ENCODE results near the gene HPCAL1.
"Not testable (repeated sequence)": the region's sequence is repeated elsewhere in the genome, so short reads cannot be mapped to it uniquely, and the experiment has no call there.

HPCAL1 gene

GRCh38 chr2:10285191-10285555 is 17.5 kb upstream of the HPCAL1 start:
- no peak for DNase-seq

GRCh38 chr2:10285556-10286198 is 17.0 kb upstream of the HPCAL1 start:
- peak; percentile 52 for DNase-seq

GRCh38 chr2:10286216-10287037 is 16.3 kb upstream of the HPCAL1 start:
- DNase-seq = no peak

GRCh38 chr2:10287761-10288160 is 14.9 kb upstream of the HPCAL1 start:
- DNase-seq = no peak

DNA sequence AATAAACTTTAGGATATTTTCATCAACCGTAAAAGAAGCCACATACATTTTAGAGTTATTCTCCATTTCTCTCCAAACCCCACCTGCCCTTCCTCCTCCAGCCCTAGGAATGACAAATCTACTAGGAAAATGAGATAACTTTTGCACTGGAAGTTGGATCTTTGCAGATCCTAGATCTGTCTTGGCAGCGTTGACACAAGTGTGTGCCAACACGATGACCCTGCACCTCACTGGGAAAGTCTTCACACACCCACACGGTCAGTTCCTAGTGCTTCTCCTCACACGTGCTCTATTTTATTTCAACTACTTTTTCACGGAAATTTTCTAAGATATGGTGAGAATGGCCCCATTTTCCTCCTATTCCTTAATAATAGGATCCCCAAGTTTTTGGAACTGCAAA is 14.1 kb upstream of the HPCAL1 start:
- no peak for DNase-seq

GRCh38 chr2:10289352-10289751 is 13.4 kb upstream of the HPCAL1 start:
- DNase-seq = no peak

- DNase-seq = no peak
Observed at GRCh38 chr2:10289891-10290290, 12.8 kb upstream of the HPCAL1 start.

GRCh38 chr2:10291376-10291775 is 11.3 kb upstream of the HPCAL1 start:
- DNase-seq = not testable (repeated sequence)

DNA sequence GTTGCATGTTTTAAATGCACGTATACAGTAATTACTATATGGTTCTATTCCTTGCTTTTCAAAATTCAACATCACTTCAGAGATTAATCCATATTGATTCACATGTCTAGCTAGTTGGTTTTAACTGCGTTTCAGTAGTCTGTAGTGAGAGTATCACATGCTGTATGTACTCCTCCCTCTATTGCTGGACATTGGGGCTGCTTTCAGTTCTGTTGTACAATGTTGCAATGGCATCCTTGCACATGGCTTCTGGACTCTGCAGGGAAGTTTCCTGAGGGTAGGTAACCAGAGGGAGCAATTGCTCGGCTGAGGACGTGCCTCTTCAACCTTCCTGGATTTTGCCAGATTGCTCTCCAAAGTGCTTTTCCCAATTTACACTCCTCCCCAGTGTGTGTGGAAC is 10.7 kb upstream of the HPCAL1 start:
- no peak for DNase-seq

- no peak for DNase-seq
Observed at GRCh38 chr2:10293603-10294002, 9.1 kb upstream of the HPCAL1 start.

- no peak for DNase-seq
Observed at GRCh38 chr2:10294077-10294476, 8.6 kb upstream of the HPCAL1 start.

GRCh38 chr2:10295649-10296048 is 7.1 kb upstream of the HPCAL1 start:
- not testable (repeated sequence) for DNase-seq

GRCh38 chr2:10296142-10296541 is 6.6 kb upstream of the HPCAL1 start:
- DNase-seq = no peak

DNA sequence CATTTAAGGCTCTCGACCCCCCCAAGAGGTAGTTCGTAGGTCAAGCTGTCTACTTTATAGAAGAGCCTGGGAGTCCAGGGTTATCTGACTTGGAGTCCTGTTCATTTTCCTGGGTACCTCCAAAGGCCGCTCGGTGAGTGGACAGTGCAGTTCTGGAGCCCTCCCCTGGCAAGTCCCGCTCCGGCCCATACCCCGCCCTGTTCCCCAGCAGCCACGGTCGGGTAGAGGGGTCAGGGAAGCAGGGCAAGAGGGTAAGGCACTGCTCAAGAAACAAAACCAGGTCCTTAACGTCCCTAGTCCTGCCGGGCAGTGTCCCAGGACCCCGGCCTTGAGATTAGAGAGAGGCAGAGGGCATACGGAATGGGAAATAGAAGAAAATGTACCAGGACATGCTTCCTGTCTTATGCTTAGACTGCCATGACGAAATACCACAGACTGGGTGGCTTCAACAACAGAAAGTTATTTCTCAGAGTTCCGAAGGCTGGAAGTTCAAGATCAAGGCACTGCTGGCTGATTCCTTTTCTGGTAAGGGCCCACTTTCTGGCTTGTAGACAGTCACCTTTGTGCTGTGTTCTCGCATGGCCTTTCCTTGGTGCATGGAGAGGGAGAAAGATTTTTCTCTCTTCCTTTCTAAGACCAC is 5.4 kb upstream of the HPCAL1 start:
- DNase-seq = no peak

DNA sequence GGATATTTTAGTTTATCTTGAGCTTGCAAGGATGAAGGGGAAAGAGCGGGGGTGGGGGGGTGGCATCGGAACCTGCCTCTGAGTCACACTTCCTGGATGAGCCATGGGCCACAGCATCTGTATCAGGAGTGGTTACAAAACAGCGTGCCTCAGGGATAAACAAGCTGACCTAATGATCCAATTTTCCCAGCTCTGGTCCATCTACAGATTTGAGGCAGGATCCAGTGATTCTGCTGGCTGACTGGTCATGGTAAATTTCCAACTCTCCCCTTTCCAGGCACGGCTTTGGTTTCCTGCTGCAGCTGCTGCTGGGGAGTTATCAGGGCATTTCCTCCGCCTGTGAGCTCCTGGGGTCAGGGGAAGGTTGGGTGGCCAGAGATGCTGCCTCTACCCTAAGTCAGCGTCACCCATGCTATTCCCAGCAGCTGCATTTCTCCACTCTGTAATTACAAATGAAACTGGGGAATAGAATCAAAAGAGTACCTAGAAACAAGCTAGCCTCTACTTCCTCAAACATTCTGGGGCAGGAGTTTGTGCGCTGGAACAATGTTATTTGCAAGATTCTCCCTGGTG is 4.7 kb upstream of the HPCAL1 start:
- DNase-seq = no peak

DNA sequence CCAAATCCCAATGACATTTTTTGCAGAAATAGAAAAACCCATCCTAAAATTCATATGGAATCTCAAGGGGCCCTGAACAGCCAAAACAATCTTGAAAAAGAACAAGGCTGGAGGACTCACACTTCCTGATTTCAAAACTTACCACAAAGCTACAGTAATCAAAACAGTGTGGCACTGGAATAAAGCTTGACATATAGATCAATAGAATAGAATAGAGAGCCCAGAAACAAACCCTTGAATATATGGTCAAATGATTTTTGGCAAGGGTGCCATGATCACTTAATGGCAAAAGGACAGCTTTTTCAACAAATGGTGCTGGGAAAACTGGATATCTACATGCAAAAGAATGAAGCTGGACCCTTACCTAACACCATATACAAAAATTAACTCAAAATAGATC is 3.9 kb upstream of the HPCAL1 start:
- DNase-seq = not testable (repeated sequence)

GRCh38 chr2:10300328-10300920 is 2.3 kb upstream of the HPCAL1 start:
- no peak for DNase-seq

DNA sequence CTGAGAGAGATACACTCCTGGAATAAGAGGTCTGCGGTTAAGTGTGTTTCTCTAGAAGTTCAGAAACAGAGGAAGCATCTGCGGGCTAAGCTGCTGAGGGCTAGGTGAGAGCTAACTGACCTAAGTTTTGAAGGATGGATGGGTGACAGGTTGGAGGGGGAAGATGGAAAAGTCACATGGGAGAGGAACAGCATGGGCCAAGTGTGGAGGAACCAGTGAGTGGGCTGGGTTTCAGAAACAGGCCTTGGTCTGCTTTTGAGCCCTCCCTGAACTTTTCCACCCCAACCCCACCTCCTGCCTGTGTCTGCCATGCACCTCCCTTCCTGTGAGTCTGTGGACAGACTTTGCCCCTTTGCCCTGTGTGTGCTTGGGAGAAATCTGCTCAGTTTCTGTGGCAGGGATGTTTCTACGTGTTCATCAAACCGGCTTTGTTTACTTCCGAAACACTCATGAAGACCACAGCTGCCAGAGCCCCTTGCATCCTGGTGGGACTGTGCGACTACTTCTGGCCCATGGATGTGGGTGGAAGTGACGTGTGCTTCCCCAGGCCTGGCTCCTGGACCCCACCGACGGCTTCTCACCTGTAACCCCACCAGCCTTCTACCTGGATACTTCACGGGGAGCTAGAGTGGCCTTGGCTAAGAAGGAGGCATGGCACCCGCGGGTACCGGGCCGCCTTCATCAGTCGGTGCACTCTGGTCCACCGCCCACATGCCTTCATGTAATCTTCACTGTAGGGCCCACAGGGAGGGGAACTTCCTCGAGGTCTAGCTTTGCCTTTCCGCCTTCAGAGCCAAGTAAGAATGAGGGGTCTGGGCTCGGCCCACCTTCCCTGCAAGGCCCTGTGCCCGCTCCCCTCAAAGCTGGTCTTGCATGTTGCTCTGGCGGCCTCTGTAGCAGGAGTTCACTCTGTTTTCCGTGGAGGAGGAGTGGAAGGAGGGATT is 1.4 kb upstream of the HPCAL1 start:
- no peak for DNase-seq

DNA sequence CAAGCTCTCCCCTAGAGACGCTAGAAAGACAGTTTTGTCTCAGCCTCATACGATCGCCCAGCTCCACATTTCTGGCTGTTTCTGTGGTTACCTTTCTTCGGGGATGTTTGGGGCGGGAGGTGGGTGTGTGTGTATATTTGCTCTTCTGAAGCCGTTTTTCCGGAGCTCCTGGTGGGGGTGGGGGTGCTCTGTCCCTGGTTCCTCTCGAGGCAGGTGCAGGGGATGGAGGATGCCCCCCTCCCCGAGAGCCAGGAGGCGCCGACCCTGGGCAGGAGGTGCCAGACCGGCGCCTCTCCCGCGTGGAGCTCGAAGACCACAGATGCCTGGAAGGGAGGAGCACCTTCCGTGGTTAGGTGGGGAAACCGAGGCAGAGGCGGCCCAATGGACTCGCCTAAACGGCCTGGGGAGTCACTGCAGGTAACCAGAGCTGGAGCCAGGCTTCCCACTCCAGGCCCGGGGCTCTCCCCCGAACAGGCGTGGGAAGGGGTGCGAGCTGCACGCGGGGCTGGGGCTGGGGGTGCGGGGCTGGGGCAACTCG is 694 bp upstream of the HPCAL1 start:
- no peak for DNase-seq

DNA sequence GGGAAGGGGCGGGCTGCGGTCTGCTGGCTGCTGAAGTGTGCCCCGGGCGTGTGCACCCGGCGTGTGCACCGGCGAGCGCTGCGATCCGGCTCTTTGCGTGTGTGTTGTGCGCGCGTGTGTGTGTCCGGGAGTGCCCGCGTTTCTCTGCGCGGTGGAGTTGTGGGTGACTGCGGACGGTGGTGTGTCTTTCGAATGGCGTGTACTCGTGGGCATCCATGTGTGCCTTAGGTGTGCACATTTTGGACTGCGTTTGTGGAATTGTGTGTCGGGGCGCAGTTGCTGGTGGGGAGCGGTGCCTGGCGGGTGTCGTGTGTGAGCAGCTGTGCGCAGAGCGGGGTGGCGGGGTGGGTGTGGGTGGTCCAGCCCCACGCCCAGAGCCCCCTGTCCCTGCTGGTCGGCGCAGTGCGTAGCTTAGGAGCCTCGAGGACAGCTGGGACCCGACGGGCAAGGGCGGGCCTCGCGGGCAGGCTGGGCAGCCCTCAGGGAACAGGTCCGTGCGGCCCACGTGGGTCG is 533 bp downstream of the HPCAL1 start:
- DNase-seq = no peak

DNA sequence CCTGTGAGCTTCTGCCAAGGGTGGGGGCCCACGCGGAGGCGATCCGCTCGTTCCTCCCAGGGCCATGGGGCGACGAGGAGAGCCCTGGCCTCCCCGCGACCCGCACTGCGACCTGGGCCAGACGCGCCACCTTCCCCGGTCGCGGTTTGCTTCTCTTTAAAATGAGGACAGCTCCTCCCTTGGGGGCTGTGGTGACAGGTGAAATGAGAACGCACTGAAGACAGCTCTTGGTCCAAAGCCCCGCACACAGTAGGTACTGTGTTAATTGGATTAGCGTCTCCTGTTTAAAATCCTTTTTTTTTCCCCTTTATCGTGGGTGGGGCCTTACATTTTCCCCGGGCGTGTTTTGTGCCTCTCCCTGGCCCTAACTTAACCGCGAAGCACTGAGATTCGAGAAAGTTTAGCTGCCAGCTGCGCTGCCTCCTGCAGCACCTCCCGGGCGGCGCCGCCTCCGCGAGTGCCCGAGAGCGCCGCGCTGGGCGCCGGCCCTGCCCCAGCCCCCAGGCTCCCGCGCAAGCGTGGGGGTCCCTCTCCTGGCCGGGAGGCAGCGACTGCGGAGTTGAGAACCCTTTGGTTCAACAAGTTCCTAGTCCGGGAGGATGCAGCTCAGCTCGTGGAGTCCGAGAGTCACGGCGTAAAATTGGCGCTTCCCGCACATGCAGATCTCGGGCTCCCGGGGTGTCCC is 1.1 kb downstream of the HPCAL1 start:
- DNase-seq = no peak

All from NCI-H446 treated with DMSO at 0.1 percent for 48 hours (cell line).